H54 (cell line): ENCODE results near the gene FAM120AOS.

ENCODE experiments used
- DNase-seq: peaks from one replicate; pipeline ENCODE4 v3.0.0; 2011; ENCODE audit warnings: low spot score, mixed read lengths; ENCODE audit not compliant: insufficient read length
- FAIRE-seq: peaks from 3 replicates; lab custom pipeline; 2011; peaks lifted over from hg19 to GRCh38; lab: Jason Lieb, UNC
- POLR2A ChIP-seq: IDR thresholded peaks from 2 replicates; pipeline ENCODE4 v1.6.1; 2011; ENCODE audit warnings: low read depth, mild to moderate bottlenecking, low read length

Gene FAM120AOS

GRCh38 chr9:93453047-93453914 is at the start of gene FAM120AOS:
TSS of gene FAM120AOS (minus strand) at chr9:93453581. CDS start at chr9:93452709, 872 bp downstream.
- TF ChIP-seq POLR2A, result no peak

GRCh38 chr9:93501406-93501805 is 48.0 kb upstream of the FAM120AOS start:
- TF ChIP-seq POLR2A, result no peak
- no peak for DNase-seq
- FAIRE-seq, result peak; percentile 87

More at GRCh38 chr9:93453047-93453914, at the start of gene FAM120AOS:
- FAIRE-seq, result peak; percentile 99
- peak; percentile 87 for DNase-seq

- DNase-seq (no peak), FAIRE-seq (no peak)
- no peak for TF ChIP-seq POLR2A
Measured at GRCh38 chr9:93500571-93501298, 47.4 kb upstream of the FAM120AOS start.

GRCh38 chr9:93496285-93496684 is 42.9 kb upstream of the FAM120AOS start:
- DNase-seq (no peak), FAIRE-seq (no peak)
- no peak for TF ChIP-seq POLR2A

GRCh38 chr9:93493949-93494348 is 40.6 kb upstream of the FAM120AOS start:
- FAIRE-seq (no peak), DNase-seq (no peak)
- TF ChIP-seq POLR2A, result no peak

- DNase-seq (no peak), FAIRE-seq (no peak)
- no peak for TF ChIP-seq POLR2A
Measured at GRCh38 chr9:93492327-93492726, 38.9 kb upstream of the FAM120AOS start.

GRCh38 chr9:93491593-93492232 is 38.3 kb upstream of the FAM120AOS start:
- TF ChIP-seq POLR2A, result no peak
- DNase-seq (no peak), FAIRE-seq (peak; percentile 30)

- FAIRE-seq, result no peak
- DNase-seq, result no peak
- TF ChIP-seq POLR2A, result no peak
Measured at GRCh38 chr9:93488244-93488643, 34.9 kb upstream of the FAM120AOS start.

GRCh38 chr9:93486268-93486667 is 32.9 kb upstream of the FAM120AOS start:
- no peak for TF ChIP-seq POLR2A
- DNase-seq (no peak), FAIRE-seq (no peak)

- no peak for TF ChIP-seq POLR2A
- FAIRE-seq (no peak), DNase-seq (no peak)
Measured at GRCh38 chr9:93483497-93483896, 30.1 kb upstream of the FAM120AOS start.

GRCh38 chr9:93480728-93481324 is 27.4 kb upstream of the FAM120AOS start:
- DNase-seq (no peak), FAIRE-seq (no peak)
- no peak for TF ChIP-seq POLR2A

GRCh38 chr9:93480262-93480661 is 26.9 kb upstream of the FAM120AOS start:
- TF ChIP-seq POLR2A, result no peak
- no peak for FAIRE-seq
- no peak for DNase-seq

GRCh38 chr9:93479726-93480125 is 26.3 kb upstream of the FAM120AOS start:
- DNase-seq (no peak), FAIRE-seq (no peak)

GRCh38 chr9:93477397-93477796 is 24.0 kb upstream of the FAM120AOS start:
- DNase-seq (no peak), FAIRE-seq (no peak)
- no peak for TF ChIP-seq POLR2A

More at GRCh38 chr9:93479726-93480125, 26.3 kb upstream of the FAM120AOS start:
- TF ChIP-seq POLR2A, result no peak
